OCI-LY1 (cell line): ENCODE results near the gene ZMYND15.

ENCODE experiments used
- H2AFZ ChIP-seq: fragments of 200-600 bp; sonication (generic), shearing (Covaris generic); 2 replicates; pipeline ENCODE4 v1.6.0; 2014; ENCODE audit warnings: antibody characterized with exemption, mild to moderate bottlenecking, low read length
- H3F3A ChIP-seq: fragments of 200-600 bp; sonication (generic), shearing (Covaris generic); 2 replicates; pipeline ENCODE4 v1.6.0; 2014; ENCODE audit warnings: mild to moderate bottlenecking, antibody characterized with exemption, low read length, moderate library complexity; ENCODE audit not compliant: insufficient read depth
- H3K27ac ChIP-seq: fragments of 200-600 bp; sonication (generic); 2 replicates; pipeline ENCODE4 v1.5.1; 2014; ENCODE audit warnings: low read length, mixed run types, mild to moderate bottlenecking, low read depth; ENCODE audit not compliant: poor library complexity, severe bottlenecking
- H3K27me3 ChIP-seq: fragments of 200-600 bp; sonication (generic); 2 replicates; pipeline ENCODE4 v1.6.0; 2014; ENCODE audit warnings: antibody characterized with exemption, mild to moderate bottlenecking, low read length, moderate library complexity; ENCODE audit not compliant: insufficient read depth
- H3K36me3 ChIP-seq: fragments of 200-600 bp; sonication (generic); 2 replicates; pipeline ENCODE4 v1.6.1; 2014; ENCODE audit warnings: mild to moderate bottlenecking, antibody characterized with exemption, low read length, moderate library complexity, mixed read lengths; ENCODE audit not compliant: insufficient read depth
- H3K4me1 ChIP-seq: fragments of 200-600 bp; sonication (generic); 2 replicates; pipeline ENCODE4 v1.5.1; 2014; ENCODE audit warnings: mild to moderate bottlenecking, low read length, moderate library complexity; ENCODE audit not compliant: insufficient read depth, severe bottlenecking
- H3K4me2 ChIP-seq: fragments of 200-600 bp; sonication (generic), shearing (Covaris generic); 2 replicates; pipeline ENCODE4 v1.6.1; 2014; ENCODE audit warnings: low read length
- H3K4me3 ChIP-seq: fragments of 200-600 bp; sonication (generic); 2 replicates; pipeline ENCODE4 v1.5.1; 2014; ENCODE audit warnings: low read length, low read depth, mild to moderate bottlenecking, mixed read lengths; ENCODE audit not compliant: poor library complexity, severe bottlenecking
- H3K79me2 ChIP-seq: fragments of 200-600 bp; shearing (Covaris generic); 2 replicates; pipeline ENCODE4 v1.6.1; 2016; ENCODE audit warnings: mixed run types, low read length, mixed read lengths; ENCODE audit not compliant: insufficient read depth
- H3K9ac ChIP-seq: fragments of 200-600 bp; sonication (generic), shearing (Covaris generic); 2 replicates; pipeline ENCODE4 v1.6.1; 2014; ENCODE audit warnings: mild to moderate bottlenecking, low read length, mixed read lengths
- H3K9me2 ChIP-seq: fragments of 200-600 bp; sonication (generic), shearing (Covaris generic); 2 replicates; pipeline ENCODE4 v1.6.1; 2014; ENCODE audit warnings: low read depth, mild to moderate bottlenecking, low read length, mixed read lengths
- H3K9me3 ChIP-seq: fragments of 200-600 bp; shearing (Covaris generic); 2 replicates; pipeline ENCODE4 v1.6.1; 2014; ENCODE audit warnings: low read length, mixed read lengths
- H4K20me1 ChIP-seq: fragments of 200-600 bp; sonication (generic), shearing (Covaris generic); 2 replicates; pipeline ENCODE4 v1.6.0; 2016; ENCODE audit warnings: mild to moderate bottlenecking, low read length; ENCODE audit not compliant: insufficient read depth
- EZH2 ChIP-seq: fragments of 200-600 bp; sonication (generic), shearing (Covaris generic); IDR thresholded peaks from 2 replicates; pipeline ENCODE4 v1.8.0; 2017; ENCODE audit warnings: borderline replicate concordance, mixed run types, mild to moderate bottlenecking, antibody characterized with exemption, low read length, moderate library complexity, mixed read lengths
- TF ChIP-seq, protein P1 (sequence below): fragments of 200-600 bp; sonication (generic), shearing (Covaris generic); IDR thresholded peaks from 2 replicates; pipeline ENCODE4 v1.5.1; 2017; ENCODE audit warnings: mild to moderate bottlenecking, antibody characterized with exemption, low read length, moderate library complexity, mixed read lengths

ZMYND15 gene

DNA sequence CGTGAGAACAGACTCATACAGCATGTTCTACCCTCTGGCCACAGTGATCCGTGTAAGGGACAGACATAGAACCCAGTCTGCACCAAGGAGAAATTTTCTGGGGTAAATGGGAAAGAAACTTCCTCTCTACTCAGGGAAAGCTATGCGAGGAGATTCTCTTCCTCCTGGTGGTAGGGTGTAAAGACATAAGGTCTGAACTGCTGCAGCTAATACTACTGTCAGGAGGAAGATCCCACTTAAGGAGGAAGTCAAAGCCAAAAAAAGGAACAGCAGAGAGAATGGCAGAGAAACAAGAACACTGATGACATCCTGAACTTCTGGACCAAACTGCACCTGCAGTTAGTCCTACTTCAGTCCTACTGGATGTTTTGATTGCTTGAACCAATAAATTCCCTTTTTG lies 25.0 kb downstream of the ZMYND15 start:
- H3K4me2 ChIP-seq, result no peak overlapping the region
- H2AFZ ChIP-seq, result no peak overlapping the region
- H3K27ac ChIP-seq, result no peak overlapping the region

DNA sequence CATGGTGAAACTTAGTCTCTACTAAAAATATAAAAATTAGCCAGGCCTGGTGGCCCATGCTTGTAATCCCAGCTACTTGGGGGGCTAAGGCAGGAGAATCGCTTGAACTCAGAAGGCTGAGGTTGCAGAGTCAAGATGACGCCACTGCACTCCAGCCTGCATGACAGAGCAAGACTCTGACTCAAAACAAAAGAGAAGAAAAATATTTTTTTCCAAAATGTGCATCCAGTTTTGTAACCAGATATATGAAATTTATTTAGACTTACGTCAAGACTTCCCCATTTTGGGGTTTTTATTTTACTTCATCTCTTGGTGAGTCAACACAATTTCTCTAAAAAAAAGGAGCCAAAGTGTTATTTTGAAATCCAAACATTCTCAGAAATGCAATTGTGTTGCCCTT lies 26.6 kb downstream of the ZMYND15 start:
- no peak for TF ChIP-seq EZH2
- TF ChIP-seq, protein P1, sequence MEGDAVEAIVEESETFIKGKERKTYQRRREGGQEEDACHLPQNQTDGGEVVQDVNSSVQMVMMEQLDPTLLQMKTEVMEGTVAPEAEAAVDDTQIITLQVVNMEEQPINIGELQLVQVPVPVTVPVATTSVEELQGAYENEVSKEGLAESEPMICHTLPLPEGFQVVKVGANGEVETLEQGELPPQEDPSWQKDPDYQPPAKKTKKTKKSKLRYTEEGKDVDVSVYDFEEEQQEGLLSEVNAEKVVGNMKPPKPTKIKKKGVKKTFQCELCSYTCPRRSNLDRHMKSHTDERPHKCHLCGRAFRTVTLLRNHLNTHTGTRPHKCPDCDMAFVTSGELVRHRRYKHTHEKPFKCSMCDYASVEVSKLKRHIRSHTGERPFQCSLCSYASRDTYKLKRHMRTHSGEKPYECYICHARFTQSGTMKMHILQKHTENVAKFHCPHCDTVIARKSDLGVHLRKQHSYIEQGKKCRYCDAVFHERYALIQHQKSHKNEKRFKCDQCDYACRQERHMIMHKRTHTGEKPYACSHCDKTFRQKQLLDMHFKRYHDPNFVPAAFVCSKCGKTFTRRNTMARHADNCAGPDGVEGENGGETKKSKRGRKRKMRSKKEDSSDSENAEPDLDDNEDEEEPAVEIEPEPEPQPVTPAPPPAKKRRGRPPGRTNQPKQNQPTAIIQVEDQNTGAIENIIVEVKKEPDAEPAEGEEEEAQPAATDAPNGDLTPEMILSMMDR, result no peak
- Histone ChIP-seq H3K4me2 (no peak overlapping the region), H2AFZ (no peak overlapping the region), H3K79me2 (no peaks in the 10 kb centered on the region), H3K9me2 (no peaks in the 10 kb centered on the region), H3K27me3 (peaks cover 7% of the 10 kb centered on the region; the same call in 1 of the 2 replicates), H3K9ac (no peak overlapping the region), H3K9me3 (no peaks in the 10 kb centered on the region), H3K4me3 (no peak overlapping the region), H3K4me1 (no peaks in the 10 kb centered on the region), H4K20me1 (no peaks in the 10 kb centered on the region), H3F3A (no peaks in the 10 kb centered on the region), H3K27ac (no peak overlapping the region), H3K36me3 (no peaks in the 10 kb centered on the region)

More for the DNA sequence above, 25.0 kb downstream of the ZMYND15 start:
- no peak overlapping the region for H3K9ac ChIP-seq
- no peaks in the 10 kb centered on the region for H4K20me1 ChIP-seq
- no peaks in the 10 kb centered on the region for H3K9me3 ChIP-seq
- H3K27me3 ChIP-seq, result peaks cover 7% of the 10 kb centered on the region; the same call in 1 of the 2 replicates
- no peak overlapping the region for H3K4me3 ChIP-seq
- no peaks in the 10 kb centered on the region for H3K79me2 ChIP-seq
- TF ChIP-seq, protein P1, result no peak
- TF ChIP-seq EZH2, result no peak
- no peaks in the 10 kb centered on the region for H3K4me1 ChIP-seq
- H3K36me3 ChIP-seq, result no peaks in the 10 kb centered on the region
- no peaks in the 10 kb centered on the region for H3F3A ChIP-seq
- no peaks in the 10 kb centered on the region for H3K9me2 ChIP-seq

DNA sequence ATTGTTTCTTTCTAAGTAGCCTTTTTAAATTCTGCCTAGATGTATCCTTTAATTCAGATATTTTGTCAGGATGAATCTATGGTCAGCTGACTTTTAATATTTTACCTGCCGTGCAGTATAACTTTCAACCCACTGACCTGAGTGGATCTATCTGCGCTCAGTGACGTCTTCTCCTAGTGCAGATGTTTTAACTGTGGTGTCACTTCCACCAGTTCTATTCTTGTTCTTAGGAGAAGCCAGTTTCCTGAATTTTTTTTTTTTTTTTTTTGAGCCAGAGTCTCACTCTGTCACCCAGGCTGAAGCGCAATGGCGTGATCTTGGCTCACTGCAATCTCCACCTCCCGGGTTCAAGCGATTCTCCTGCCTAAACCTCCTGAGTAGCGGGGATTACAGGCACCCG lies 27.1 kb downstream of the ZMYND15 start:
- Histone ChIP-seq H3K9me2 (no peaks in the 10 kb centered on the region), H3K27ac (no peak overlapping the region), H3K36me3 (no peaks in the 10 kb centered on the region), H3K4me1 (no peaks in the 10 kb centered on the region), H3K9me3 (no peaks in the 10 kb centered on the region), H3K9ac (no peak overlapping the region), H2AFZ (no peak overlapping the region), H3K4me2 (no peak overlapping the region), H3K27me3 (peaks cover 8% of the 10 kb centered on the region; the same call in 1 of the 2 replicates), H3K79me2 (no peaks in the 10 kb centered on the region), H3F3A (no peaks in the 10 kb centered on the region), H3K4me3 (no peak overlapping the region), H4K20me1 (no peaks in the 10 kb centered on the region)
- no peak for TF ChIP-seq EZH2
- TF ChIP-seq, protein P1, result no peak
